ENCODE results near the gene SPG11. TPM values are rescaled to one million over a fixed set of nuclear protein-coding genes. Genes with fewer than 3 reads are reported as not detected.
"Not testable (repeated sequence)": the region's sequence is repeated elsewhere in the genome, so short reads cannot be mapped to it uniquely, and the experiment has no call there.

SPG11 gene
- polyA plus RNA-seq, 4 donors, result 63.1 to 75.6 (median 71.6) TPM

- no peak for DNase-seq (ENCODE audit: low read depth in 4 of 4, low spot score in 3 of 4)
These were observed 13.2 kb upstream of the SPG11 start for GRCh38 chr15:44676676-44677075.

- no peak for DNase-seq (ENCODE audit: low read depth in 4 of 4, low spot score in 3 of 4)
These were observed 12.4 kb upstream of the SPG11 start for GRCh38 chr15:44675911-44676310.

GRCh38 chr15:44673639-44674038, 10.2 kb upstream of the SPG11 start:
- DNase-seq (ENCODE audit: low read depth in 4 of 4, low spot score in 3 of 4), result no peak

DNA sequence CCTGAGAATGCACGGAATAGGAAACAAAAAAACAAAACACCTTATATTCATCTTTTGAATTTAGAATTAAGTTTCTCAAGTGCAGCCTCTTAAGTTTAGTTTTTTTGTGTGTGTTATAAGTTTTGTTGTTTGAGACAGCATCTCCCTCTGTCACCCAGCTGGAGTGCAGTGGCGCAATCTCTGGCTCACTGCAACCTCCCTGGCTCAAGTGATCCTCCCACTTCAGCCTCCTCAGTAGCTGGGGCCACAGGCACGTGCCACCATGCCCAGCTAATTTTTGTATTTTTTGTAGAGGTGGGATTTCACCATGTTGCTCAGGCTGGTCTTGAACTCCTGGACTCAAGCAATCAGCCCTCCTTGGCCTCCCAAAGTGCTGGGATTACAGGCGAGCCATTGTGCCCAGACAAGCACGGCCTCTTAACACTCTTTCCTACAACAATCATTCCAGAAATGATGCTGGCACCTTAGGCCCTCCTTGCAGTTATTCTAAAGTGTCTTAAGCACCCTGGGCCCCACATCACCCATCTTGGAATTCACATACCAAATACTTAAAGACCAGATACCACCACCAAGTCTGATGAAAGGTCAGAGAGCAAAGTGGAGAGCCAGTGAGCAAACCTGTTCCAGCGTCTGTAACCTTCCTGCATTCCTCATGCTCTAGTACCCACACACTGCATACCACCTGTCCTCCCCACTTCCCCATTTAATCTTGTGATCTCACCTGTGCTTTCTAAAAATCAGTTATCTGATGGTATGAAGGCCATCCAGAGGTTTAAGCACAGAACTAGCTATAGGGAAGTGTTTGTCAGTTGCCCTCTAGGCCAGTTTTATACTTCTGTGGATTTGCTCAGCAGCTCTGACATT, 6.9 kb upstream of the SPG11 start:
- DNase-seq (ENCODE audit: low read depth in 4 of 4, low spot score in 3 of 4), result no peak

DNA sequence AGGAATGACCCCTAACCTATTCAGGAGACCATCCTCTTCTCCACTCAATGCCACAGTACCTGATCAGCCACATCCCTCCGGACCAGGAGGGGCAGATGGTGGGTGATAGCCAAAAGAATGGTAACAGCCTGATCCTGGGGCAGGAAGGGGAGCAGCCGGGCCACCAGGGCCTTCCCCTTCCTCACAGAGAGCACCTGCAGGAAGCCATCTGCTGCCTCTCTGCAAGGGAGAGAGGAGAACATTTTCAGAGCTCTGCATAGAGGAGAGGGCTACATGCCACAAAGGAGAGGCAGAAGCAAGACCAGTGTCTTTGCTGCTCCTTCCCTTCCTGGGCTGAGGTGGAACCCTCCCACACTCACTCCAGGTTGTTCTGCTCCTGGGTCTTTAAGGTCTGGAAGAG, 5.5 kb upstream of the SPG11 start:
- no peak for DNase-seq (ENCODE audit: low read depth in 4 of 4, low spot score in 3 of 4)

DNA sequence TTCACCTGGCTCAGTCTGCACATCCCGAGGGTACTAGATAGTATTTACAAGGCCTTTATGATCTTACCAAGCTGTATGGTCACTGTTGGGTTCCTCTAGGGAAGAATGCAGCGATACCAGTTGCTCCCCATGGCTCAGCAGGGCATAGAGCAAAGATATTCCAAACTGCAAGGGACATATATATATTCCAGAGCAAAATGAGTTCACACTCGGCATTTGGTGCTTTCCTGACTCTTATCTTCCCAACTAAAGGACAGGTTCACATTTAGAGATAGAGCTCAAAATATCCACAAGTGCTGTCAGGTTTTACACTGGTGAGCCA, 3.5 kb upstream of the SPG11 start:
- no peak for DNase-seq (ENCODE audit: low read depth in 4 of 4, low spot score in 3 of 4)

- no peak for DNase-seq (ENCODE audit: low read depth in 4 of 4, low spot score in 3 of 4)
These were observed 3.0 kb upstream of the SPG11 start for GRCh38 chr15:44666210-44667038.

DNA sequence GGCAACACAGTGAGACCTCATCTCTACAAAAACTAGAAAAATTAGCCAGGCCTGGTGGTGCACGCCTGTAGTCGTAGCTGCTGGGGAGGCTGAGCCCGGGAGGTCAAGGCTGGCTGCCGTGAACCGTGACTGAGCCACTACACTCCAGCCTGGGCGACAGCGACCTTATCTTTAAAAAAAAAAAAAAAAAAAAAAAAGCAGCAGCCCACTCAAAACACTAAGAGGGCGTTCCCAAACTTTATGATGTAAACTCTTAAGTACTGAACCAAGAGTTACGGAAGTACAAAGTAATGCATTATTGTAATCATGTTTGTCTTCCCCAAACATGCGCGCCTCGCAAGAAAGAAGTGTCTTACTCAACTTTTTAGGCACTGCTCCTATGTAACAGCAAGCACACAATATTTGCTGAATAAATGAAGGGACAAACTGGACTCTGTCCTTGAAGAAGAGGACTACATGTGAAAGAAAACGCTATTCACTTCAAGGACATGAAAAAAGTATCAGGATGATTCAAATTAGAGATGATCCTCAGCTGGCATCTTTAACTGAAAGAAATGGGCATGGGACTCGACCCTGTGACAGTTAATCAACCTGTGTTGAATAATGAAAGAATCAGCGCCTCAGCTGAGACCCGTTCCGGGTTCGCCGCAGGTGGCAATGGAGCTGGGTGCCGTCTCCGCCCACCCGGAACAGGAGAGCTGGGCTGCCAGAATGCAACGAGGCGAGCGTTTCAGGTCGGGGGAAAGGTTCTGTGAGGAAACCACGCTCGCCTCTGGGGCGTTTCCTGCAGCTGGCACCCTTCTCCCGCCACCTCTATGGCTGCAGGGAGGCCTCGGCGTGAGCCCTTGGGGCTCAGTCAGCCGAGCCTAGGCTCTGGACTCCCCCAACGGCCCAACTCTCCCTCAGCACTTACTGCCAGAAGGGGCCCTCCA, 718 bp downstream of the SPG11 start:
- DNase-seq (ENCODE audit: low read depth in 4 of 4, low spot score in 3 of 4), result peak; percentile 25 to 63 (median 32)

DNA sequence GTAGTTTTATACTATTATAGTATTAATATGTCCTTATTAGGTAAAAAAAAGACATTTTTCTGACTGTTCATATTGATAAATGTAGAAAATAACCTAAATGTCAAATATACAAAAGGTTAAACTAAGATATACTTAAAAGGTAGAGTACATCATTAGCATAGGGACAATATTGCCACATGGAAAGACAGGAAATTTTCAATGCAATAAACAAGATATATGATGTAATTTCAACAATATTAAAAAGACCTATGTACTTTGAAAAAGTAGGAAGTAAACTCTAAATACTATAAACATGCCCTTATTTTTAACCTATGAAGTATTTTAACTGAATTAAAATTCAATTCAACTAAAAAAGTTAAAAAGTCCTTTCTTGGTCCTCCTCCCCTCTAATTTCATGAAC, 1.9 kb downstream of the SPG11 start:
- no peak for DNase-seq (ENCODE audit: low read depth in 4 of 4, low spot score in 3 of 4)

DNA sequence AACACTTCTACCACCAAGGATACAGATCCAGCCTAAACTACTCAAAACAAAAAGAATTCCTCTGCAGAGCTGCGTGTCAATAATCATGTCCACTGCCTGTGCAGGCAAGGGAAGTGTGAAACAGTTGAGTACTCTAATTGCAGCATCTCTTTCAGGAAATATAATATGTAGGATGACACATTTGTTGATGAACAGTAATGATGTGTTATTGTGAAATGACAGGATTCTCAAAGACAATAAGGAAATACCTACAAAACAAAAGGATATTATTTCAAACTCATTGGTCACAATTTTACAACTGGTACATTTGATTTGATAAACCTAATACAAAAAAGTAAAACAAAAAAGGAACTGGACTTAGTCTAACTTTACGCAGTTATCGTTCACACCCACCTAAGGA, 4.4 kb downstream of the SPG11 start:
- no peak for DNase-seq (ENCODE audit: low read depth in 4 of 4, low spot score in 3 of 4)

GRCh38 chr15:44657378-44657777, 6.1 kb downstream of the SPG11 start:
- no peak for DNase-seq (ENCODE audit: low read depth in 4 of 4, low spot score in 3 of 4)

DNA sequence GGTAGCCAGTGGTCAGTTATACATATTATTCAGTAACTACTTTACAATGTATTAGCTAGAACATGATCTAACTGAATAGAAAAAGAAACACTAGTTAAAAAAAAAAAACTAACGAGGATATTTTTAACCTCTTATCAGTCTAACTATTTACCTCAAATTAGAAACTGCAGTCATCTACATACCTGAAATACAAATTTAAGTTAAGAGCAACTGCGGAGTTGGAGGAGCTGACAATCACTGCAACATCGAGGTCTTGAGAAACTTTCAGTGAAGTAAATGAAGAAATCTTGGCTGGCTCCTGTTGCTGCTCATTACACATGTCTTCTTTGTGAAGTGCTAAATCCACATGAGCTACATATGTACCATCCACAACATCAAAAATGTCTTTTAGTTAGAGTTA, 6.5 kb downstream of the SPG11 start:
- no peak for DNase-seq (ENCODE audit: low read depth in 4 of 4, low spot score in 3 of 4)

DNA sequence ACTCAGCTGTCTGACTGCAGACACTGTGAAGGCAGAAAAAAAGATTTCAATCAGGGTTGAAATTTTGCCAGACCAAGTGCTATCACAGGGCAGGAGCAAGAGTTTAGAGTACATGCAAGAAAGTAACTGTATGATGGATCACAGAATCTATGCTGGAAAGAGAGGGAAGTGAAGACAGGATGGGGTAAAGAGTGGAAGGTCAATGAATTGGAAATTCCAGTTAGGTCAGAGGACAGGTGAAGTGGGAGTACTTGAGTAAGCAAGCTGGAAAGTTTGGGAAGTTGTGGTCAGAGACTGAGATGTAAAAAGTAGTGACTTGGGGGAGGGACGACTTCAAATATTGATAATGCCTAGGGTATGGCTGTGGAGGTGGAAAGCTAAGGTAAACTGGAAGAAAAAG, 7.2 kb downstream of the SPG11 start:
- no peak for DNase-seq (ENCODE audit: low read depth in 4 of 4, low spot score in 3 of 4)

DNA sequence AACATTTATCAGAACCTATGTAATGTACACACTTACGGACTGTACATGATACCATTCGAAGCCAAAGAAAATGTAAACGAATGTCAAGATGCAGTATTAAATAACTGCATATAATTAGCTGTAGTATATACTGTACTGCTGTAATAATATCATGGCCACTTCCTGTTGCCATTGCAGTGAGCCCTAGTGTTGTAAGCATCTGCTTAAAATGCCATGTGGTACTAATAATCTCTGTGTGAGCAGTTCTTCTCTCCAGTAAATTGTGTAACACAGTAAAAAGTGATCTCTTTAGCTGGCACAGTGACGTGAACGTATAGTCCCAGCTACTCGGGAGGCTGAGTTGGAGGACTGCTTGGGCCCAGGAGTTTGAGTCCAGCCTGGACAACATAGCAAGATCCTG, 8.6 kb downstream of the SPG11 start:
- DNase-seq (ENCODE audit: low read depth in 4 of 4, low spot score in 3 of 4), result no peak

DNA sequence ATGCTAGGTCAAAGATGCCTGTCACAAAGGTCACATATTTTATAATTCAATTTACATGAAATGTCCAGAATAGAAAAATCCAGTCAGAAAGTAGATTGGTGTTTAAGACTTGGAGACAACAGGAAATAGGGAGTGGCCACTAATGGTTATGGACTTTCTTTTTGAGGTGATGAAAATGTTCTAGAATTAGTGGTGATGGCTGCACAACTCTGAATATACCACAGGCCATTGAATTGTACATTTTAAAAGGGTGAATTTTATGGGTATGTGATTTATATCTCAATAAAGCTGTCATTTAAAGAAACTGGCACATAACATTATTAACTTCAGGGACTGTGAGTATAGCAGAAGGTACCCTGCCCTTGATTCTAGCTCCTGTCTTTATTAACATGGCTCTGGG, 15.8 kb downstream of the SPG11 start:
- DNase-seq (ENCODE audit: low read depth in 4 of 4, low spot score in 3 of 4), result no peak

DNA sequence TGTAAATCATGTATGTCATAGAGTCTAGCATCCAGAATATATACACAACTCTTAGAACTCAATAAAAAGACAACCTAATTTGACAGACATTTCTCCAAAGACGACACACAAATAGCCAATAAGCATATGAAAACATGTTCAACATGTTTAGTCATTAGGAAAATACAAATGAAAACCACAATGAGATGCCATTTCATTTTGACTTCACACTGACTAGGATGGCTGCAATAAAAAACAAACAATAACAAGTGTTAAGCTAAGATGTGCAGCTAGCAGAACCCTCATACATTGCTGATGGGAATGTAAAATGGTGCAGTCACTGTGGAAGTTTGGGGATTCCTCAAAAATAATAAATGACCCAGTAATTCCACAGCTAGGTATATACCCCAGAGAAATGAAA, 16.4 kb downstream of the SPG11 start:
- DNase-seq (ENCODE audit: low read depth in 4 of 4, low spot score in 3 of 4), result no peak

DNA sequence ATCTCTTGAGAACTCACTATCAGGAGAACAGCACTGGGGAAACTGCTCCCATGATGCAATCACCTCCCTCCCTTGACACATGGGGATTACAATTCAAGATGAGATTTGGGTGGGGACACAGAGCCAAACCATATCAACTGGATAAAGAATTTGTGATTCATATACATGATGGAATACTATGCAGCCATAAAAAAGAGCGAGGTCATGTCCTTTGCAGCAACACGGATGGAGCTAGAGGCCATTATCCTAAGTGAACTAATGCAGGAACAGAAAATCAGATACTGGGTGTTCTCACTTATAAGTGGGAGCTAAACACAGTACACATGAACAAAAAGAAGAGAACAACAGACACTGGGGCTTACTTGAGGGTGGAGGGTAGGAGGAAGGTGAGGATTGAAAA, 17.0 kb downstream of the SPG11 start:
- no peak for DNase-seq (ENCODE audit: low read depth in 4 of 4, low spot score in 3 of 4)

- no peak for DNase-seq (ENCODE audit: low read depth in 4 of 4, low spot score in 3 of 4)
These were observed 21.8 kb downstream of the SPG11 start for GRCh38 chr15:44641651-44642050.

DNA sequence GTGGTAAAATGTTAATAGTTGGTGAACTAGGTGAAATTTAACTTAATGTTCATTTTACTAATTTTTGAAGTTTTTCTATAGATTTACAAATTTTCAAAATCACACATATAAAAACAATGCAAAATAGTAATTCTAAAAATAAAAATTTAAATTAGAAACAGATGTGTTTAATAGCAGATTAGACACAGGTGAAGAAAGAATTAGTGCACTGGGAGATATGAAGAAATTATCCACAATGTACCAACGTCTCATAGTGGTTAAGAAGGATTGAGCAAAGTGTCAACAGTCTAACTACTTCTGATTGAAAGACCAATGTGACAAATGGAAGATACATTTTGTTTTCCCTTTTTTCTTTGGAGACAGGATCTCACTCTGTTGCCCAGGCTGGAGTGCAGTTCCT, 26.5 kb downstream of the SPG11 start:
- no peak for DNase-seq (ENCODE audit: low read depth in 4 of 4, low spot score in 3 of 4)

DNA sequence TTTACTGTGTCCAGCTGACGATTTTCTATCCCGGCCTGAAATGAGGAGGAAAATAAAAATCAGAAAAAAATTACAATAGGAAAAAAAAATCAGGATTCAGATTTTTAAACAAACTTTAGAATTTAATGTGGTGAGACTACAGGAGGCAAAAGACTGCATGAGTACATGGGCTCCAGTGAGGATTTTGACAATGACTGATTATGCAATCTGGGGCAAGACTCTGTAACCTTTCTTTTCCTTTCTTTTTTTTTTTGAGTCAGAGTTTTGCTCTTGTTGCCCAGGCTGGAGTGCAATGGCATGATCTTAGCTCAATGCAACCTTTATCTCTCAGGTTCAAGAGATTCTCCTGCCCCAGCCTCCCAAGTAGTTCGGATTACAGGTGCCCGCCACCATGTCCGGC, 29.9 kb downstream of the SPG11 start:
- no peak for DNase-seq (ENCODE audit: low read depth in 4 of 4, low spot score in 3 of 4)

DNA sequence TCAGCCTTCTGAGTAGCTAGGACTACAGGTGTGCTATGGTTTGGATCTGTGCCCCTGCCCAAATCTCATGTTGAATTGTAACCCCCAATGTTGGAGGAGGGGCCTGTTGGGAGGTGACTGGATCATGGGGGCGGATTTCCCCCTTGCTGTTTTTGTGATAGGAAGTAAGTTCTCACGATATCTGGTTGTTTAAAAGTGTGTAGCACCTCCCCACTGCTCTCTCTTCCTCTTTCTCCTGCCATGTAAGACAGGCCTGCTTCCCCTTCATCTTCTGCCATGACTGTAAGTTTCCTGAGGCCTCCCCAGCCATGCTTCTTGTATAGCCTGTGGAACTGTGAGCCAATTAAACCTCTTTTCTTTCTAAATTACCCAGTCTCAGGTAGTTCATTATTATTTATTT, 38.2 kb downstream of the SPG11 start:
- DNase-seq (ENCODE audit: low read depth in 4 of 4, low spot score in 3 of 4), result not testable (repeated sequence)

All from right renal pelvis (tissue), 4 donors.